Psoas muscle (tissue), 8 donors: ENCODE measurements around the gene TNS3. TPM values are rescaled to one million over a fixed set of nuclear protein-coding genes. Genes with fewer than 3 reads are reported as not detected.

Source experiments
- ATAC-seq, 4 donors: fragments of 200-7000 bp; cut with Tn5 transposase; one replicate each; pipeline ENCODE4 v1.9.1; 2020; ENCODE audit warnings: moderate library complexity in 3 of 4, mild to moderate bottlenecking in 2 of 4
- DNase-seq, 2 donors: peaks; one replicate each; pipeline ENCODE4 v3.0.0-alpha.2; 2020
- H3K27ac ChIP-seq: fragments of 200-600 bp; one replicate; pipeline ENCODE4 v1.8.0; 2022
- H3K27me3 ChIP-seq, 3 donors: fragments of 200-600 bp in 1 of 3; one replicate each; pipeline versions ENCODE4 v1.6.1 to v1.8.0; 2013 to 2022; ENCODE audit warnings: low read length in 2 of 3, mild to moderate bottlenecking in 2 of 3, moderate library complexity in 1 of 3; ENCODE audit not compliant: insufficient read depth in 3 of 3
- H3K36me3 ChIP-seq, 2 donors: fragments of 200-600 bp in 1 of 2; one replicate each; pipeline versions ENCODE4 v1.6.1 to v1.8.0; 2013 to 2022; ENCODE audit warnings: low read depth in 1 of 2, mild to moderate bottlenecking in 1 of 2, moderate library complexity in 1 of 2; ENCODE audit not compliant: insufficient read depth in 1 of 2
- H3K4me1 ChIP-seq: fragments of 200-600 bp; one replicate; pipeline ENCODE4 v1.8.0; 2022
- H3K4me3 ChIP-seq: fragments of 200-600 bp; one replicate; pipeline ENCODE4 v1.8.0; 2022; ENCODE audit warnings: mild to moderate bottlenecking
- H3K9me3 ChIP-seq: fragments of 200-600 bp; one replicate; pipeline ENCODE4 v1.8.0; 2022
- WGBS, 3 donors: extraction: QIAGEN DNeasy Blood & Tissue Kit; methylation state at CpG; one replicate each; pipeline versions ENCODE4 v1.1.6 to v1.1.7; 2013; 5-methylcytosine and 5-hydroxymethylcytosine counted together
- intact Hi-C, 2 donors: fragments of 100-400 bp; cut with DNase I; formaldehyde crosslinking; loops; one replicate each; pipeline versions ENCODE4 v1.11.0 to v1.14.2; 2022
- polyA plus RNA-seq, 3 donors: library from polyadenylated mRNA; stranded (reverse); fragments of 200-250 nt; gene quantifications; one replicate each; pipeline ENCODE4 v1.2.3, GENCODE V29; 2013
- total RNA-seq, 4 donors: library from RNA; stranded (reverse); fragmentation: NEBNext Ultra II Directional in 2 of 4; extraction: Animal tissue kit (Norgen Biotek cat#: 25700) in 2 of 4; gene quantifications; one replicate each; pipeline versions ENCODE4 v1.2.1 to v1.2.4, GENCODE V29; 2021 to 2023
- TF ChIP-seq, protein P1 (sequence below): fragments of 200-600 bp; IDR thresholded peaks from one replicate; pipeline ENCODE4 v1.8.0; 2022; ENCODE audit warnings: antibody characterized with exemption
- donor health status: healthy with polysubstance abuse.
- donor health status: DM: no; HTN: no; CAD: no; lungs with moderate emphysema.
- donor health status: Bipolar disorder and iron deficiency.
- donor health status: healthy.
- donor health status: DM: yes; HTN: yes; CAD: no.
- donor health status: DM: no; HTN: no; CAD: no.
- donor health status: DM: no; HTN: no; CAD: no.
- donor health status: DM: yes; HTN: yes; CAD: no.

Gene TNS3
- total and polyA plus RNA-seq, 7 donors: 11.5 to 75.3 (median 35.0) TPM

DNA sequence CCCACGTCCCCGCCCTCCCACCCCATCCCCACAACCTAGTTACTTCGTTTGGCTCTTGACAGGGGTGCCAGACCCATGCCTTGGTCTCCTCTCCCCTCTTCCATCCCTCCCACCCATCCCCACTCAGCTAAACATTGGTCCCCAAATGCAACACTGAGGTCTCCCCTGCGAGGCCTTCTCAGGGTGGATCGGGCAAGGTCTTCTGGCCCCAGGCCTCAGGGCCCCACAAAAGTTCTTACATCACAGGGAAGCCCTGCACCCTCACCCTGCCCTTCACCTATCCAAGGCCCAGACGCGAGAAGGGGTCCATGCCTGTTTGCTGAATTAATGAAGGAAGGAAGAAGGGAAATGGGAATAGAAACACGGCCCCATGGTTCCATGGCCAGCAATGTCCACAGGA is 32.0 kb downstream of the TNS3 start:
- no peaks in the 10 kb centered on the region for H3K9me3 ChIP-seq

DNA sequence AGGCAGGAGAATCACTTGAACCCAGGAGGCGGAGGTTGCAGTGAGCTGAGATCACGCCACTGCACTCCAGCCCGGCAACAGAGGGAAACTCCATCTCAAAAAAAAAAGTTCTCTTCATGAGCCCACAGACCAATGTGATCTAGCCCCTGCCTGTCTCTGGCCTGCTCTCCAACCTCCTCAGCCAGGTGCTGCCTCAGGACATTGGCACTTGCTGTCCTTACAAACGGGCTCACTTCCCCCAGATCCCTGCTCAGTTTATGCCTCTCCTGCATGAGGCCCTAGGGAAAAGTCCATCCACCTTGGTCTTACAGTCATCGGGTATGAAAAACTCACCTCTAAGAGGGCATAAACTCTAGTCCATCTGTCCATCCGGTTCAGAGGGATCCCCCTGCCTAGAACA is 32.5 kb downstream of the TNS3 start:
- Histone ChIP-seq H3K36me3 (no peaks in the 10 kb centered on the region), H3K27ac (no peak overlapping the region), H3K9me3 (no peaks in the 10 kb centered on the region), H3K4me1 (no peaks in the 10 kb centered on the region), H3K4me3 (no peak overlapping the region), H3K27me3 (no peaks in the 10 kb centered on the region)
- intact Hi-C loops: no loop called here
- no peak for ATAC-seq
- DNase-seq: peak in 1 of 2 donors; percentile 26
- TF ChIP-seq, protein P1, sequence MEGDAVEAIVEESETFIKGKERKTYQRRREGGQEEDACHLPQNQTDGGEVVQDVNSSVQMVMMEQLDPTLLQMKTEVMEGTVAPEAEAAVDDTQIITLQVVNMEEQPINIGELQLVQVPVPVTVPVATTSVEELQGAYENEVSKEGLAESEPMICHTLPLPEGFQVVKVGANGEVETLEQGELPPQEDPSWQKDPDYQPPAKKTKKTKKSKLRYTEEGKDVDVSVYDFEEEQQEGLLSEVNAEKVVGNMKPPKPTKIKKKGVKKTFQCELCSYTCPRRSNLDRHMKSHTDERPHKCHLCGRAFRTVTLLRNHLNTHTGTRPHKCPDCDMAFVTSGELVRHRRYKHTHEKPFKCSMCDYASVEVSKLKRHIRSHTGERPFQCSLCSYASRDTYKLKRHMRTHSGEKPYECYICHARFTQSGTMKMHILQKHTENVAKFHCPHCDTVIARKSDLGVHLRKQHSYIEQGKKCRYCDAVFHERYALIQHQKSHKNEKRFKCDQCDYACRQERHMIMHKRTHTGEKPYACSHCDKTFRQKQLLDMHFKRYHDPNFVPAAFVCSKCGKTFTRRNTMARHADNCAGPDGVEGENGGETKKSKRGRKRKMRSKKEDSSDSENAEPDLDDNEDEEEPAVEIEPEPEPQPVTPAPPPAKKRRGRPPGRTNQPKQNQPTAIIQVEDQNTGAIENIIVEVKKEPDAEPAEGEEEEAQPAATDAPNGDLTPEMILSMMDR: no peak
- 89 to 96% (median 94%) methylated on average over 5 to 6 of the region's 6 CpGs for WGBS, 3 donors

More for the DNA sequence above, 32.0 kb downstream of the TNS3 start:
- DNase-seq (no peak), ATAC-seq (no peak)
- no peaks in the 10 kb centered on the region for H3K4me1 ChIP-seq
- TF ChIP-seq, protein P1: no peak
- H3K36me3 ChIP-seq: no peaks in the 10 kb centered on the region
- no peak overlapping the region for H3K4me3 ChIP-seq
- H3K27ac ChIP-seq: no peak overlapping the region
- no peaks in the 10 kb centered on the region for H3K27me3 ChIP-seq
- intact Hi-C loops: no loop called here
- 89 to 96% (median 94%) methylated on average over 8 of the region's 8 CpGs for WGBS, 3 donors

DNA sequence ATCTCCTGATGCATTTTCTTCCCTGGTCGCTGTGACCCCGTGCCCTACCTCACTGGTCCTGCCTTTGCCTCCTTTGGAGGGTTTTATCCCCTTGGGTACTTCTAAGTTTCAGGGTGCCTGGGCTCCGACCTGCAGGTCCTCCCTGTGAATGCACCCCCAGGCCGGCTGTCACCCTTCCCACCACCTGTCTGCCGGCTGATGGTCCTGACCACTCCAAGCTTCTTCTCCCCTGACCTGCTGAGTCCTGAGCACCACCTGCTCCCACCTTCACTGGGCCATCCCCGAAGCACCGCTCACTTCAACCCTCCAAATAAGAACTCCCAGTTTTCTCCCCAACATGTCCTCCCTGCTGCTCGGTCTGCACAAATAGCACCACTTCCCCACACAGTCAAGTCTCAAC is 33.4 kb downstream of the TNS3 start:
- Histone ChIP-seq H3K4me3 (no peak overlapping the region), H3K27me3 (no peaks in the 10 kb centered on the region), H3K9me3 (no peaks in the 10 kb centered on the region), H3K4me1 (no peaks in the 10 kb centered on the region), H3K36me3 (no peaks in the 10 kb centered on the region), H3K27ac (no peak overlapping the region)
- ATAC-seq: no peak
- DNase-seq: peak in 1 of 2 donors; percentile 38
- TF ChIP-seq, protein P1: no peak
- intact Hi-C loops: no loop called here
- WGBS, 3 donors: 96 to 98% (median 96%) methylated on average over 8 of the region's 8 CpGs

DNA sequence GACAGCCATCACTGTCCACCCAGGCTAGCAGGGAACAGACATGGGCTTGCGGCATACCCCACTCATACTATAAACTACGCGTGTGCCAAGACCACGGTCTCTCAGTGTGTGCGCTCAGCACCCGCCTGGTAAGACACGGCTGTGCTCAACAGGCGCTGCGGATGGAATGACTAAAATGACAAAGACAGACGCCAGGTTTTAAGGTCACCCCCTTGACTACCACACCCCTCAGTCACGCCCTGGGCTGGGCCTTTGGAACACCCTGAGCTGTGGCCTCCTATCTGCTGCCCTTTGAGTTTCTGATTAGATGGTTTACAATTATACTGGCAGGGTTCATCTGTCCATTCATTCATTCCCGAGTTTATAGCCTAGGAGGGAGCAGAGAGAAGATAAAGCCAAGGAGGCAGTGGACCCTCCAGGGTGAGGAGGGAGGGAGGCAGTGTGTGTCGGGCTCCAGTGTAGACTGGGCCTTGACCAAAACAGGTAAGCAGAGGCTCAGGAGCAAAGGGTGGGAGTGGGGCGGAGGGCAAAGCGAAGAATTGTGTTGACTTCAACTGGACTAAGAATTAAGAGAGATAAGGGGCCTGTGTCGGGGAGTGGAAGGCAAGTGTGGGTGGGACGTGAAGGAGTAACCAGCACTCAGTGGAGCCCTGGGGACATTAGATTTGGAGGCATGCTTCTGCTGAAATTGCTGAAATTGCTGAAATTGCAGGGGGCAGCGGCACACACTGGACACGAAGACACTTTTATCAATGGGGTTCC is 35.0 kb downstream of the TNS3 start:
- no peaks in the 10 kb centered on the region for H3K9me3 ChIP-seq
- H3K27me3 ChIP-seq: no peaks in the 10 kb centered on the region
- TF ChIP-seq, protein P1: no peak
- no peaks in the 10 kb centered on the region for H3K36me3 ChIP-seq
- H3K27ac ChIP-seq: no peak overlapping the region
- no peaks in the 10 kb centered on the region for H3K4me1 ChIP-seq
- intact Hi-C loops: no loop called here
- no peak for ATAC-seq
- 92 to 94% (median 93%) methylated on average over 19 of the region's 19 CpGs for WGBS, 3 donors
- no peak overlapping the region for H3K4me3 ChIP-seq
- no peak for DNase-seq

DNA sequence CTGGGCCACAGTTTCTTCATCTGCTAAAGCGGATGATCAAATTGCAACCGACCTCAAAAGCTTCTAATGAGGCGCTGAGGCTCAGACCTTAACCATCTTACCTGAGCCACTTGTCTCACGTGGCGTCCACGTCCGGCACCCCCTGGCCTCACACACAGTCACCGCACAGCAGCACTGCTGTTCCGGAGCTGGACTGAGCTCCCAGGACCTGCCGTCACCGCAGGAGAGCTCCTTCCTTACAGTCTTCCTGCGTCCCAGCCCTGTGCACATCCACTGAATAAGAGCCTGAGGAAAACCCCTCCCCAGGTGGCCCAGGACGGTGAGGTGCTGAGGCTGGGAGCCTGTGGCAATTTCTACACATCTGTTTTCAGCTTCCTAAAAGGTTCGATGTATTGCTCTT is 35.7 kb downstream of the TNS3 start:
- DNase-seq: no peak
- 95% methylated on average over 14 of the region's 14 CpGs for WGBS, 3 donors
- Histone ChIP-seq H3K36me3 (no peaks in the 10 kb centered on the region), H3K27me3 (no peaks in the 10 kb centered on the region), H3K4me1 (no peaks in the 10 kb centered on the region), H3K9me3 (no peaks in the 10 kb centered on the region), H3K4me3 (no peak overlapping the region), H3K27ac (no peak overlapping the region)
- ATAC-seq: no peak
- TF ChIP-seq, protein P1: no peak
- intact Hi-C loops: no loop called here
